Cardiac muscle cell (in vitro differentiated cells and primary cell): Measurements from ENCODE around the gene TM9SF1. TPM values are rescaled to one million over a fixed set of nuclear protein-coding genes. Genes with fewer than 3 reads are reported as not detected.

Source experiments
- DNase-seq, 2 donors: peaks; one replicate each; pipeline versions ENCODE4 v3.0.0 to v3.0.0-alpha.2; 2010 to 2017; ENCODE audit warnings: low read depth in 1 of 2, low spot score in 1 of 2
- H3K27ac ChIP-seq: fragments of 200-600 bp; sonication (generic); 2 replicates; pipeline ENCODE4 v1.5.1; 2016
- H3K27me3 ChIP-seq: fragments of 200-600 bp; sonication (generic); 2 replicates; pipeline ENCODE4 v1.6.0; 2016; ENCODE audit warnings: control low read depth
- H3K36me3 ChIP-seq: fragments of 200-600 bp; sonication (generic); 2 replicates; pipeline ENCODE4 v1.5.1; 2016; ENCODE audit warnings: control low read depth
- H3K4me1 ChIP-seq: fragments of 200-600 bp; sonication (generic); 2 replicates; pipeline ENCODE4 v1.8.1; 2017; ENCODE audit warnings: low read depth, mild to moderate bottlenecking, mixed run types
- H3K4me3 ChIP-seq: fragments of 200-600 bp; sonication (generic); 2 replicates; pipeline ENCODE4 v1.5.1; 2016; ENCODE audit warnings: mild to moderate bottlenecking
- H3K9me3 ChIP-seq: fragments of 200-600 bp; sonication (generic); 2 replicates; pipeline ENCODE4 v1.5.1; 2017; ENCODE audit warnings: low read depth, mild to moderate bottlenecking, control low read depth
- CTCF ChIP-seq: IDR thresholded peaks from 2 replicates; pipeline ENCODE4 v1.5.1; 2012; ENCODE audit warnings: low read depth, mild to moderate bottlenecking, low read length
- polyA plus RNA-seq: library from polyadenylated mRNA; unstranded; fragments of >200 nt; fragmentation: Nextera tagmentation; extraction: Ambion mirVana; gene quantifications from 2 replicates; pipeline ENCODE4 v1.2.1, GENCODE V29; 2016
- total RNA-seq: library from RNA; depleted of rRNA; stranded (reverse); fragments of >200 nt; gene quantifications from 2 replicates; pipeline ENCODE4 v1.2.3, GENCODE V29; 2016

The TM9SF1 gene
- total and polyA plus RNA-seq, 2 experiments from 2014 or later: 40.2 to 65.3 TPM

- Histone ChIP-seq H3K36me3 (peaks cover 9% of the 10 kb centered on the region), H3K4me1 (peaks cover 4% of the 10 kb centered on the region), H3K9me3 (no peaks in the 10 kb centered on the region), H3K27me3 (no peaks in the 10 kb centered on the region), H3K4me3 (peak overlapping the region; percentile 67), H3K27ac (peak overlapping the region; percentile 98)
- DNase-seq: peak; percentile 30 to 56
- no peak for TF ChIP-seq CTCF
Observed at GRCh38 chr14:24196071-24197055, 1.1 kb upstream of the TM9SF1 start.

DNA sequence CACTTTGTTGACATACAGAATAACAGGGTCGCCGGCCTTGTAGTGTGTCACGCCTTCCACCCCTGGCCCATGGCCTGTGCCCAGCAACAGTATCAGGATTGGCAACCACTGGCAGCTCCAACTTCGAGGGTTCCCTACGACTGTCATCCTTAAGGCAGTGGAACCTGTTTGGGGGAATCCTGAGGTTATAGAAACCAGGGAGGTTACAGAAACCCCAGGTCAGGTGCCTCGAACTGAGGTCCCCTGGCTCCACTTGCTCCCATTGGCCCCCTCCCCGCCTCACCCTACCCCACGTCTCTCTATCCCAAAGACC, 412 bp downstream of the TM9SF1 start:
- no peak for TF ChIP-seq CTCF
- H3K36me3 ChIP-seq: peaks cover 9% of the 10 kb centered on the region
- no peak for DNase-seq
- peak overlapping the region; percentile 98 for H3K27ac ChIP-seq
- H3K9me3 ChIP-seq: no peaks in the 10 kb centered on the region
- no peaks in the 10 kb centered on the region for H3K27me3 ChIP-seq
- peaks cover 4% of the 10 kb centered on the region for H3K4me1 ChIP-seq
- peak overlapping the region; percentile 67 for H3K4me3 ChIP-seq

DNA sequence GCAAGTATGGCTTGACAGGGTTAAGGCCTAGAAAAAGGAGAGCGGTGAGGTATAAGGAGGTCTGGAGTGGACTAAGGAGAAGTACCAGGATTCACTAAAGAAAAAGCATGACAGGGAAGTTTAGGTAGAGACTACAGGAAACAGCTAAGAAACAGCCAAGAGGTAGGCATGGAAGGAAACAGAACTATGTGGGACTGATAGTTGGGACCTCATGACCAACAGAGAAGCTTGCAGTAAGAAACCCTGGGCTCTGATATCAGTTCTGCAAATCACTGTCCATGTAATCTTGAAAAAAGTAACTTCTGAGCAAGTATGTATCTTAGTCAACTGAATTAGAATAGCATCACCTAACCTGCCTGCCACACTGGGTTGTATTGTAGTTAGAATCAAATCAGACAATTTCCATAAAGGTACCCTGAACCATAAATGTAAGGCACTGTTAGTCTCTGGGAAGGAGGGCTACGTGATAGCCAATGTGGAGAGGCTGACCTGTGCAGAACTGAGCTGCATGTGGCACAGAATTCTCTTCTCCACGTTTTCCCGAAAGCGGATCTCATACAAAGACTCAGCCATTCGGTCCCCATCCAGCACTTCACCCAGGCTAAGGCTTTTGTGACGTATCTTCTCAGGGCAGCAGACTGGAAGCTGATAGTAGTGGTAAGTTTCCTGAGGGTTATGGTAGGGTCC, 912 bp downstream of the TM9SF1 start:
- DNase-seq: no peak
- Histone ChIP-seq H3K27me3 (no peaks in the 10 kb centered on the region), H3K4me3 (peak overlapping the region; percentile 67), H3K36me3 (peaks cover 9% of the 10 kb centered on the region), H3K9me3 (no peaks in the 10 kb centered on the region), H3K27ac (peak overlapping the region; percentile 98), H3K4me1 (peaks cover 4% of the 10 kb centered on the region)
- TF ChIP-seq CTCF: no peak

- Histone ChIP-seq H3K9me3 (no peaks in the 10 kb centered on the region), H3K36me3 (peaks cover 9% of the 10 kb centered on the region), H3K27me3 (no peaks in the 10 kb centered on the region), H3K27ac (no peak overlapping the region), H3K4me3 (no peak overlapping the region), H3K4me1 (peaks cover 4% of the 10 kb centered on the region)
- DNase-seq: no peak
- TF ChIP-seq CTCF: no peak
Observed at GRCh38 chr14:24192933-24193332, 2.3 kb downstream of the TM9SF1 start.

GRCh38 chr14:24190416-24190815, 4.8 kb downstream of the TM9SF1 start:
- H3K4me1 ChIP-seq: no peaks in the 10 kb centered on the region
- peaks cover 20% of the 10 kb centered on the region for H3K36me3 ChIP-seq
- H3K4me3 ChIP-seq: no peak overlapping the region
- H3K9me3 ChIP-seq: no peaks in the 10 kb centered on the region
- no peaks in the 10 kb centered on the region for H3K27me3 ChIP-seq
- no peak for DNase-seq
- no peak overlapping the region for H3K27ac ChIP-seq
- no peak for TF ChIP-seq CTCF
